ENCODE data around the gene DEPDC7.

The DEPDC7 gene

DNA sequence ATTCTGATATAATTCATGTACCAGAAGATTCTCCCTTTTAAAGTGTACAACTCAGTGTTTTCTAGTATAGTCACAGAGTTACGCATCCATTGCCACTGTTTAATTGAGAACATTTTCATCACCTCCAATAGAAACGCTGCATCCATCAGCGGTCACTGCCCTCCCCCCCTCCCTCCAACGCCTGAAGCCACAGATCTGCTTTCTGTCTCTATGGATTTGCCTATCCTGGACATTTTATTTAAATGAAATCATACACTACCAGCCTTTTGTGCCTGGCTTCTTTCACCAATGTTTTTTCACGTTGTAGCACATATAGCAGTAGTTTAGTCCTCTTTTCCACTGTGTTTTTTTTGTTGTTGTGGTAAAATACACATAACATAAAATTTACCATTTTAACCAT, 46.5 kb downstream of the DEPDC7 start:
- no peak overlapping the region for H3K4me3 ChIP-seq (ENCODE audit: low read depth, low read length)
- TF ChIP-seq, protein P1, sequence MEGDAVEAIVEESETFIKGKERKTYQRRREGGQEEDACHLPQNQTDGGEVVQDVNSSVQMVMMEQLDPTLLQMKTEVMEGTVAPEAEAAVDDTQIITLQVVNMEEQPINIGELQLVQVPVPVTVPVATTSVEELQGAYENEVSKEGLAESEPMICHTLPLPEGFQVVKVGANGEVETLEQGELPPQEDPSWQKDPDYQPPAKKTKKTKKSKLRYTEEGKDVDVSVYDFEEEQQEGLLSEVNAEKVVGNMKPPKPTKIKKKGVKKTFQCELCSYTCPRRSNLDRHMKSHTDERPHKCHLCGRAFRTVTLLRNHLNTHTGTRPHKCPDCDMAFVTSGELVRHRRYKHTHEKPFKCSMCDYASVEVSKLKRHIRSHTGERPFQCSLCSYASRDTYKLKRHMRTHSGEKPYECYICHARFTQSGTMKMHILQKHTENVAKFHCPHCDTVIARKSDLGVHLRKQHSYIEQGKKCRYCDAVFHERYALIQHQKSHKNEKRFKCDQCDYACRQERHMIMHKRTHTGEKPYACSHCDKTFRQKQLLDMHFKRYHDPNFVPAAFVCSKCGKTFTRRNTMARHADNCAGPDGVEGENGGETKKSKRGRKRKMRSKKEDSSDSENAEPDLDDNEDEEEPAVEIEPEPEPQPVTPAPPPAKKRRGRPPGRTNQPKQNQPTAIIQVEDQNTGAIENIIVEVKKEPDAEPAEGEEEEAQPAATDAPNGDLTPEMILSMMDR (IDR thresholded peaks at IDR 0.05; ENCODE audit: low read depth, low read length), result no peak

DNA sequence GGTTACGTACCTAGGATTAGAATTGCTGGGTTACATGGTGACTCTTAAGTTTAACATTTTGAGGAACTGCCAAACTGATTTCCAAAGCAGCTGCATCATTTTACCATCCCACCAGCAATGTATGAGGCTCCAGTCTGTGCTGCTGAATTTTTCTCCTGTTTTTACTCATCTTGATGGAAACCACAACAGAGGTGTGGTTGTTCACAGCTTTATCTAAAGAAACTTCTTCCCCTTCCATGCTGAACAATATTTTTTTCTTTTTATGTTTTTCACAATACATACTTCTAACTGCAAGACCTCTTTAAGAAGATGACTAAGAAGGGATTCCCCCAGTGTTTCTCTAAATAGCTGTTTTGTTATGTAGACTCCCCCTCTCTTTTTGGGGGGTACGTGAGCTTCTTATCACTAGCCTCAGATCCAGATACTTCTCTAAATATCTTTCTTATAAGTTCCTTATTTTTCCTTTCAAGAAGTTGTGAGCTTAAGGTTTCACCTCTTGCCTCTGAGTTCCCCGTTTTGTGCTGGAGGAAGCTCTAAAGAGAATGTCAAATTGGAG, 47.7 kb downstream of the DEPDC7 start:
- TF ChIP-seq, protein P1 (IDR thresholded peaks at IDR 0.05; ENCODE audit: low read depth, low read length), result no peak
- no peak overlapping the region for H3K4me3 ChIP-seq (ENCODE audit: low read depth, low read length)

DNA sequence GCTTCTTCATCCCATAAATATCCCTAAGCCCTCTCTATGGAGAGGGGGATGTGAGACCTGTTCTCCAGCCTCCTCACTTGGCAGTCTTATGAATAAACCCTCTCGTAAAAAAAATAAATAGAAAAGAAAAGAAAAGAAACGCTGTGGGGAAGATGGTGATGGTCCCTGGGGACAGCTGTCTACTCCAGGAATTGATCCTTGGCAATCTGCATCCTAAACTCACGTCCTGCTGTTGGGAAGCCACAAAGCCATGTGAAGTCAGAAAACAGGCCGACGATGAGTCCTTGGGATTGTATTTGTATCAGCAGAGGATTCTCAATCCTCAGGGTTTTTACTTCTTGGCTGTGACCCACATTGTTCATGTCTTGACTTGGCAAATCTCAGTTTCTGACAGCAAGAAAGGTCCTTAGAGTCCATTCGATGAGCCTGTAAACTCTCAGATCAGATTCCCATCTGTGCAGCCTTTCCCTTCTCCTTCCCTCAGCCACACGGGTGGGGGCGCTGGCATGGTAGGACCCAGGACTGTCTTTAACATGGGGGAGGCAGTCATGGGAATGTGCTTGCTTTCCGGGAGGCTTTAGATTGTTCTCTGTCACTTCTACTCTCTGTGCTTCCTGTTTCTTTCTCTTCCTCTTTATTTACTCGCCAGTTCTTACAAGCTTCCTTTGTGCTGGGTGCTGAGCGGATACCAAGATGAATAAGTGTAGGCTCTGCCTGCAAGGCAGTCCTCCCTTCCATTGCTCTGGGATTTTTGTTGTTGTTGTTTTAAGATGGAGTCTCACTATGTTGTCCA, 48.6 kb downstream of the DEPDC7 start:
- no peak overlapping the region for H3K4me3 ChIP-seq (ENCODE audit: low read depth, low read length)
- TF ChIP-seq, protein P1 (IDR thresholded peaks at IDR 0.05; ENCODE audit: low read depth, low read length), result no peak

DNA sequence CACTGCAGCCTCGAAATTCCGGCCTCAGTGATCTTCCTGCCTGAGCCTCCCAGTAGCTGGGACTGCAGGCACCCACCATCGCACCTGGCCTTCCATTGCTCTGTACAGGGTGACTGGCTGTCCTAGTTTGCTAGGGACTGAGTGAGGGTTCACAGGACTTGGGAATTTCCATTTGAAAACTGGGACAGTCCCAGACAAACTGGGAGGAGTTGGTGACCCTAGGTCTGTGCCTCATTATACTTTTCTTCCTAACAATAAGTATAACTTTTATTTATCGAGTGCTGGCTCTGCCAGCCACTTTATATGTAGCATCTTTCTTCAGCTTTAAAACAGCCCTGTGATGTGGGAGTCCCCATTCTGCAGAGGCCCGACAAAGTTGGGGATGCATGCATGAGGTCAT, 49.2 kb downstream of the DEPDC7 start:
- no peak overlapping the region for H3K4me3 ChIP-seq (ENCODE audit: low read depth, low read length)
- TF ChIP-seq, protein P1 (IDR thresholded peaks at IDR 0.05; ENCODE audit: low read depth, low read length), result no peak

DNA sequence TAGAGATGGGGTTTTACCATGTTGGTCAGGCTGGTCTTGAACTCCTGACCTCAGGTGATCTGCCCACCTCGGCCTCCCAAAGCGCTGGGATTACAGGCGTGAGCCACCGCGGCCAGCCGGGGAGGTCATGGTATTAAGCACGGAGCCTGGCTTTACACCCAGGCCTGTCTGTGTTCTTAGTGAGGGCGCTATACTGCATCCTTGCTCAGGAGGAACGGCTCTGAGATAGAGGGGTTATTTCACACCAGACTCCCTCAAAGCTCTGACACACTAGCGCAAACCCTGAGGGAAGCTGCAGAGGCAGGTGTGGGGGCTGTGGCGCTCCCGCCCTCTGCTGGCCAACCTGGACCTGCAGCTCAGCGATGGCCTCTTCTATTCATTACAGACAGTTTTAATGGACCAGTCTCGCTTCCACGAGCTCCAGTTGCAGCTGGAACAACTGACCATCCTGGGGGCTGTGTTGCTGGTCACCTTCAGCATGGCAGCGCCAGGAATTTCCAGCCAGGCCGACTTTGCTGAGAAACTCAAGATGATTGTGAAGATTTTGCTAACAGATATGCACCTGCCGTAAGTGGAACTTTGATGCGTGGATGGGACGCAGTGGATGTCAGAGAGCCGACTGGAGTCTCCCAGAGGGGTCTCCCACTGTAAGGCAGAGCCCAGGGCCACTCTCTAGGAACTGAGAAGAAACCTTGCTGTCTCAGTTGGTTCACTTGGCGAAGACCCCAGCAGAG, 49.9 kb downstream of the DEPDC7 start:
- H3K4me3 ChIP-seq (ENCODE audit: low read depth, low read length), result no peak overlapping the region
- TF ChIP-seq, protein P1 (IDR thresholded peaks at IDR 0.05; ENCODE audit: low read depth, low read length), result peak; percentile 76

DNA sequence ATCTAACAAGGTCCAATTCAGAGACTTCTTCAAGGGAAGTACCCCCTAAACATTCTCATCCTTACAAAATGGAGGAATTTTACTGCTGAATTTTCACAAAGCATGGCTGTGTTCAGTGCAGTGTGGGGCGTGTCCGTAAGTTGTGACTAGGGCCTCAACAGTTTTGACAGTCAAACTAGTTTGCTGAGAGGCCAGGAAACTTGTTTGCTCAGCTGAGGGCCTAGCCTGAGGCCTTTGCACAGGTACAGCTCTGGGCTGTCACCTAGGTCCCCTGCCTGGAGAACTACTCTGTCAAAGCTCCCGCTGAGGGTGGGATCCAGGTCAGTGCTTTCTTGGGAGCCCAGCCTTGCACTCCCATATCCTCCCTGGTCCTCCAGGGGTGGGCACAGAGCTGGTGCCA, 51.6 kb downstream of the DEPDC7 start:
- no peak overlapping the region for H3K4me3 ChIP-seq (ENCODE audit: low read depth, low read length)
- TF ChIP-seq, protein P1 (IDR thresholded peaks at IDR 0.05; ENCODE audit: low read depth, low read length), result no peak

Measured in WI38 (cell line).